ENCODE data around the gene MRNIP. TPM values are rescaled to one million over a fixed set of nuclear protein-coding genes. Genes with fewer than 3 reads are reported as not detected.

Gene MRNIP
- total and polyA plus RNA-seq, 2 of the 8 experiments (the other 6 are each of a cell fraction or from before 2014, with no cell fraction given), result 29.6 TPM

GRCh38 chr5:179874536-179875292 lies 16.1 kb upstream of the MRNIP start (continued):
- no peak for TF ChIP-seq GABPA (IDR thresholded peaks at IDR 0.05; ENCODE audit: borderline replicate concordance, insufficient read depth, low read length)
- TF ChIP-seq SUZ12 (IDR thresholded peaks at IDR 0.05; ENCODE audit: low read length), result no peak

Data from H1 (cell line).